Dermis microvascular lymphatic vessel endothelial cell (primary cell): ENCODE measurements around the gene MRAS. TPM values are rescaled to one million over a fixed set of nuclear protein-coding genes. Genes with fewer than 3 reads are reported as not detected.
A peak's percentile ranks its signal among the peaks of the same experiment; 100 is the strongest.

Experiments
- DNase-seq, 2 donors: peaks; one replicate each; pipeline versions ENCODE4 v3.0.0 to v3.0.0-alpha.2; 2010; ENCODE audit warnings: low read depth in 2 of 2
- total RNA-seq: library from RNA; depleted of rRNA; stranded (reverse); fragments of >200 nt; gene quantifications from 2 replicates; pipeline ENCODE4 v1.2.1, GENCODE V29; 2014

The MRAS gene
- 9.4 and 11.4 TPM in 2 replicates for total RNA-seq

DNA sequence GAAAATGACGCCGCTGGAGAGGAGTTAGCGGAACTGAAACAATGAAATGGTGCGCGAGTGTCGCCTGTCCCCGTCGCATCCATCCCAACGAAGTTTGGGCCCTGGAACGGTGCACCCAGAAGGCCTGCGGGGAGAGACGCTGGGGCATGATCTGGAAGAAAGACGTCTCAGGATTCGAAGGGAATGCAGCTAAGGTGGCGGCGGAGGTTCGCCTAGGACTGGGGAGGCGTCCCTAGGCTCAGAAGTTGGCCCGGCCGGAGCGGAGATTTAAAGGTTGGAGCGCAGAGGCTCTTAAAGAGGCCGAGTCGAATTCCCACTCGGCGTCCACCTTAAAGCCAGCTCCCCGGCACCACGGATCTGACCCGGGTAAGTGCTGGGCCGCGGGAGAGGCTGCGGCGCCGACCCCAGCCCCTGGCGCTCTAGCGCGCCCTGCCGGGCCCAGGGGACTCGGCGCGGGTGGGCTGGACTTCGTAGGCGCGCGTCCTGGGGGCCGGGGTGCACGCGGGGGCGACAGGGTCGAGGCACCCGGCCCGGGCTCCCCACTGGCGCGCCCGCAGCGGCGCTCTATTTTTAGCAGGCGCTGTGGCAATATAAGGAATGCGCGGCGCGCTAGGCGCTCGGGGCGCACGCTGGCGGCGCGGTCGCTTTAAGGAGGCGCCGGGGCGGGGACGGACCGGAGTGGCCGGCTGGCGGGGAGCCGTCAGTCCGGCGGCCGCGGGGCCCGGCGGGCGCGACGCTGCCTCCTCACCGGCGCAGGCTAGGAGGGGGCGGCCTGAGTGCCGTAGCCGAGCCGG, at the start of gene MRAS:
MRAS (plus strand) TSS at position 620 of the 794 bp plus-strand sequence. CDS start 24,305 bp downstream, outside the sequence.
- DNase-seq: peak in 1 of 2 donors; percentile 63

GRCh38 chr3:138300647-138301046, 47.7 kb upstream of the MRAS start:
- no peak for DNase-seq

- no peak for DNase-seq
Measured at GRCh38 chr3:138303474-138303873, 44.9 kb upstream of the MRAS start.

GRCh38 chr3:138307899-138308298, 40.5 kb upstream of the MRAS start:
- DNase-seq: no peak

DNA sequence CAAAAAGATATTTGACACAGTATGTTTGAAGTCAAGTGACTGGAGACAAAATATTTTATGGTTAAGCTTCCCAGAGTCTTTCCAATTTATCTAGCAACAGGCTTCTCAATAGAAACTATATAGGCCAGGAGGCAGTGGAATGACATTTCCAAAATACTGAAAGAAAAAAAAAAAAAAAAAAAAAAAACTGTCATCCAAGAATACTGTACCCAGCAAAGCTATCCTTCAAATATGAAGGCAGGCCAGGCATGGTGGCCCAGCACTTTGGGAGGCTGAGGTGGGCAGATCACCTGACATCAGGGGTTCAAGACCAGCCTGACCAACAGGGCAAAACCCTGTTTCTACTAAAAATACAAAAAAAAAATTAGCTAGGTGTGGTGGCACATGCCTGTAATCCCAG, 39.6 kb upstream of the MRAS start:
- DNase-seq: no peak

- DNase-seq: no peak
Measured at GRCh38 chr3:138310494-138310893, 37.9 kb upstream of the MRAS start.

- DNase-seq: peak; percentile 78 to 90
Measured at GRCh38 chr3:138314751-138315150, 33.6 kb upstream of the MRAS start.

DNA sequence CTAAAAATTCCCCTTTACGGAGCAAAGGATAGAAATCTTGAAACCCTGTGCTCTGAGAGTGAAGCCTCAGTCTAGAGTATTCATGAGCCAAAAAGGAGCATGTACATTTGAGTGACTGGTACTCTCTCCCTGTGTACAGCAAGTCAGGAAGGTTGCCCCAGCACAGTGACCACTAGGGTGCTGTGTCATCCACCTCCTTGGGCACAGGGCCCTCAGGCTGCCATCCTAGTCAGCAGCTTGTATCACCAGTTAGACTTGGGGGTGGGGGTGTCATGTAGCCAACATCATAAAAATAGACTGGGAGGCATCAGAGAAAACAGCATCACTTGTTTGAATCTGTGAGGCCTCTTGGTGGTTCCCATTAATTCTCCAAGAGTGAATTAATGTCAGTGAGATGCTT, 30.7 kb upstream of the MRAS start:
- DNase-seq: no peak

DNA sequence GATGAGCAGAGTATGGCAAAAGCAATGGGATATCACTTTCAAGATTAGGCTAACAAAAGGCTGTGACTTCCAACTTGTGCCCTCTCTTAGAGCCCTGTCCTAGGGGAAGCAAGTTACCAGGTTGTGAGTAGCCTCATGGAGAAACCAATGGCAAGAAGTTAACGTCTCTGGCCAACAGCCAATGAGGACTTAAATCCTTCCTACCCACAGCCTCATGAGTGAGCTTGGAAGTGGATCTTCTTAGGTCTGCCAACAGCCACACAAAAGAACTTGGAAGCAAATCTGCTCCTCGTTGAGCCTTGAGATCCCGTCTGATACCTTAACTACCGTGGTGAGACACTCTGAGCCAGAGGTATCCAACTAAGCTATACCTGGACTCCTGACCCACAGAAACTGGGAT, 24.4 kb upstream of the MRAS start:
- no peak for DNase-seq

DNA sequence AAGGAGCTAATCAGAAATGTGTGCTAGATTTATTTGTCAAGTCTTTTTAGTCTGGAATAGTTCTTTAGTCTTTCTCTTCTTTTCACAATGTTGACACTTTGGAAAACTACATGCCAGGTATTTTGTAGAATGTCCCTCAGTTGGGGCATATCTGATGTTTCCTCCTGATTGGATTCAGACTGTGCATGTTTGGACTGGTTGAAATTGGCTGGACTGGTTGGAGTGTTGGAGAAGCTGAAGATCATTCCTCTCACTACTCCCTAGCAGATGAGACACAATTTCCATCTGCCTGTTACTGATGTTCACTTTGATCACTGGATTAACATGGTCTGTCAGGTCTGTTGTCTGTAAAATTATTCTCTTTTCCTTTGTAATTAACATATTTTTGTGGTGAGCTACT, 22.4 kb upstream of the MRAS start:
- DNase-seq: no peak

DNA sequence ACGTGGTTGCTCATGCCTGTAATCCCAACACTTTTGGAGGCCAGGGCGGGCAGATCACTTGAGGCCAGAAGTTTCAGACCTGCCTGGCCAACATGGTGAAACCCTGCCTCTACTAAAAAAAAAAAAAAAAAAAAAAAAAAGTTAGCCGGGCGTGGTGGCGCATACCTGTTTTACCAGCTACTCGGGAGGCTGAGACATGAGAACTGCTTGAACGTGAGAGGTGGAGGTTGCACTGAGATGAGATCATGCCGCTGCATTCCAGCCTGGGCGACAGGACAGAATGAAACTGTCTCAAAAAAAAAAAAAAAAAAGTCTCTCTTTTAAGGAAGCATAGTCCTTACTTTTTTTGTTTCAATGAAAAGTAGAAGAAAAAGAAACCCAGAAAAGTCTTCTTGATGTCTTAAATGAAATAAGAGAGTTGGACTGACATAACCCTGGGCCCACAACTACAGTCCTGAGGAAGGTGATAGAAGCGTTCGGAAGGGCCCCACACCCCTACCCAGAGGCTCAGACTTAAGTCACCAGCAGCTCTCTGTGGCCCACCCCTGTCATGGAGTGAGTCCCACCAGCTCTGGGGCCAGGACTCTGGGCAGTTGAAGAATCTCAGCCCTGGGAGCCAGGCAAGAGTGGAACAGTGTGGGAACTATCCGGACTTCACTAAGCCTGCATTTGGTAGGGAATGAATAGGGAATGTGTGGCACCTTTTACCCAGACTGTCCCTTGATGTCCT, 21.3 kb upstream of the MRAS start:
- no peak for DNase-seq

GRCh38 chr3:138327831-138328230, 20.5 kb upstream of the MRAS start:
- peak in 1 of 2 donors; percentile 44 for DNase-seq

DNA sequence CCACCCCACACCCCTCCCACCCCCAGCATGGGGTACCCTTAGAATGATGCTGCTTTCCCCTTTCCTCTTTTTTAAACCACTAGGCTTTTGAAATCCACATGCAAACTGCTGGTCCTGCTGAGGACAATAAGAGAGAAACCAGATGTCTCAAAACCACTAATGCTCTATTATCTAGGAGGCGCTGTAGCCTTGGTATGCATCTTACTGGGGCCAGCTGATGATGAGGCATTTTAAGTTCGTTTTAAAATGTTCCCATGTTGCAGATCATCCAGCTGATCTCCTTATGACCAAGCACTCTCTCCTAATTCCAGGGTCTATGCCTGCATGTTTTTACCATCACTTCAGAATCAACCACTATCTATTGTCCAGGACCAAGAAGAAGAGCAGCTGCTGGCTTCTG, 20.0 kb upstream of the MRAS start:
- no peak for DNase-seq

GRCh38 chr3:138329127-138329983, 19.0 kb upstream of the MRAS start, which contains the start of gene NME9:
NME9 (minus strand) TSS chr3:138329851; CDS start chr3:138329335, 516 bp downstream.
- DNase-seq: peak; percentile 74 to 86

DNA sequence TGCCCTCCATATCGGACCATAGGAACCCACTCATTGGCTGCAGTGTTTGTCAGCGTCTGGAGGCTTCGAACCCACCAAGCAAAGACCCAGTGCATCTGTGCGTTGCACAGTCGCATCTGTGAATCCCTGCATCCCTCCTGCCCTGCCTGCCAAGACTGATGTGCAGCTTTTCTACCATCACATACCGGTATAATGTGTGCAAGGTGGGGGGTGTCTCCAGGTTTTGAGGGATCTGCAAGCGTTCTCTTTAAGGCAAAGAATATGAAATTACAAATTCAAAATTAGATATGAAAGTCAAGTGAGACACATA, 18.4 kb upstream of the MRAS start:
- no peak for DNase-seq

GRCh38 chr3:138331143-138331894, 17.1 kb upstream of the MRAS start:
- no peak for DNase-seq

- DNase-seq: peak; percentile 20 to 31
Measured at GRCh38 chr3:138332472-138333073, 15.8 kb upstream of the MRAS start.

- no peak for DNase-seq
Measured at GRCh38 chr3:138334608-138335007, 13.8 kb upstream of the MRAS start.

DNA sequence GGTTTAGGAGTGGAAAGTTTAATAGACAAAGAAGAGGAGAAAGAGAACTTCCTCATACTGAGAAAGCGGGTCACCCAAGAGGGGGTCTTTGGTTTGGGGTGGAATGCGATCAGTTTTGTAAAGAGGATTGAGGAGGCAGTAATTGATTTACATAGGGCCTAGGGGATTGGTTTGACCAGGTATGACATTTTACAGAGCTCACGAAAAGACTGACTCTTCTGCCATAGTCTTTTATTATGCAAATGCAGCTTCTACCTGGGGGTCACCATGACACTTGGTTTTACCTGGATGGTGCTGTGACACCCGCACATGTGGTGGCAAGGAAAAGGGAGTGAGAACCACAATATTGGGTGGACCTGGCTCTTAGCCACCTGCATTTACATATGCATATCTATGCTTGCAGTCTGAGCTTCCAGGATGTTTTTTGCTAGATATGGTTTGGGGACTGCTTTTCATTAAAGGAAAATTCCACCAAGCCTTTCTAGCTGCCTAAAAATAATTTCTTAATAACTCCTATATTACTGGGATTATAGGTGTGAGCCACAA, 11.9 kb upstream of the MRAS start:
- no peak for DNase-seq

DNA sequence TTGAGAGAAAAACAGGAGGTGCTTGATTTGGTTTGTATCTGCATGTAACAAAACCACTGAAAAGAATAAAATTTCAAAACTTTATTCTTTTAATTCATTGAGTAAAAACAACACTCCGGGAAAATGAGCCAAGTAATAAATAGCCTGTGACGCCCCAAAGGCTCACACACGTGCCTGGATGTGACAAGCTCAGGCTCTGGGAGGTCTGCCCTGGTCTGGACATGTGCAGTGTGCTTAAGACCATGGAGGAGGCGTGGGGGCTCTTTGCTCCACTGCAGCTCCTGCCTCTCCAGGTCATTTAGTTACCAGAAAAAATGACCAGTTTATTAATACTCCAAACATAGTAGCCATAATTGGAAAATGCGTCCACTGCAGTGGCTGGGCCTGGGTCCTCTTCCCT, 10.1 kb upstream of the MRAS start:
- DNase-seq: no peak

- no peak for DNase-seq
Measured at GRCh38 chr3:138338811-138339210, 9.6 kb upstream of the MRAS start.
